GM19099 (cell line): ENCODE data around the gene NUDCD3.

Experiments
- POLR2A ChIP-seq: IDR thresholded peaks from 3 replicates; pipeline ENCODE4 v1.6.1; 2011; ENCODE audit warnings: low read depth; ENCODE audit not compliant: insufficient read length; ENCODE audit errors: extremely low read depth

The NUDCD3 gene

GRCh38 chr7:44391746-44392617, 98.5 kb downstream of the NUDCD3 start:
- no peak for TF ChIP-seq POLR2A

- no peak for TF ChIP-seq POLR2A
These were observed 99.3 kb downstream of the NUDCD3 start for GRCh38 chr7:44391171-44391570.

- no peak for TF ChIP-seq POLR2A
These were observed 99.8 kb downstream of the NUDCD3 start for GRCh38 chr7:44390701-44391100.

GRCh38 chr7:44388089-44388970, 102.1 kb downstream of the NUDCD3 start:
- TF ChIP-seq POLR2A = no peak

- TF ChIP-seq POLR2A = no peak
These were observed 103.1 kb downstream of the NUDCD3 start for GRCh38 chr7:44387389-44387788.

- no peak for TF ChIP-seq POLR2A
These were observed 104.1 kb downstream of the NUDCD3 start for GRCh38 chr7:44386139-44386913.

- TF ChIP-seq POLR2A = no peak
These were observed 104.9 kb downstream of the NUDCD3 start for GRCh38 chr7:44385434-44386138.

GRCh38 chr7:44384586-44385433, 105.6 kb downstream of the NUDCD3 start:
- no peak for TF ChIP-seq POLR2A

DNA sequence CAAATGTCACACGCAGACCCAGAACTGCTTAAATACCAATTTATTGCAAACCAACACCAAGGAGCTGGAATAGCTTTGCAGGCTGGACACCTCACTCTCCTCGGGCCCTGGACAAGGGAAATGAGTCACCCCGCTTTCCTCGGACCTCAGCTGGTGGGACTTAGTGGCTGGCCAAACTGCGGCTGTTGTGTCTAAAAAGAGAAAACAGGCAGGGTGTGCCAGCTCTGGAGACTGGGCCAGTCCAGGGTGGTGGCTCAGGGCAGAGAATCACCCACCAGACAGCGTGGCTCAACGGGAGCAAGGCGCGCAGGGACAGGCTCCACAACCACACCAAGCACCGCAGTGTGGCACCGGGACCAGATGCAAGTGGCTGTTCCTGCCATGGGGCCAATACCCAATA, 106.9 kb downstream of the NUDCD3 start:
- TF ChIP-seq POLR2A = no peak

- TF ChIP-seq POLR2A = no peak
These were observed 107.8 kb downstream of the NUDCD3 start for GRCh38 chr7:44382459-44383265.

GRCh38 chr7:44381494-44382220, 108.8 kb downstream of the NUDCD3 start:
- no peak for TF ChIP-seq POLR2A

- TF ChIP-seq POLR2A = no peak
These were observed 109.5 kb downstream of the NUDCD3 start for GRCh38 chr7:44380831-44381493.
